RWPE2 (cell line): ENCODE measurements around the gene PLXNA4.

ENCODE experiments used
- ATAC-seq: fragments of 200-7000 bp; cut with Tn5 transposase; 3 replicates; pipeline ENCODE4 v1.9.1; 2021; ENCODE audit warnings: low read depth
- DNase-seq: peaks from one replicate; pipeline ENCODE4 v3.0.0-alpha.2; 2020; ENCODE audit warnings: low spot score
- H3K27ac ChIP-seq: fragments of 450-650 bp; 2 replicates; pipeline ENCODE4 v1.5.1; 2017; ENCODE audit warnings: mild to moderate bottlenecking; ENCODE audit not compliant: poor library complexity, severe bottlenecking
- H3K27me3 ChIP-seq: fragments of 250-450 bp; sonication (Bioruptor Pico); 2 replicates; pipeline ENCODE4 v1.5.1; 2021; ENCODE audit warnings: mild to moderate bottlenecking, moderate library complexity; ENCODE audit not compliant: insufficient read depth, poor library complexity, severe bottlenecking
- H3K36me3 ChIP-seq: fragments of 250-450 bp; sonication (Bioruptor Pico); 2 replicates; pipeline ENCODE4 v1.5.1; 2020; ENCODE audit warnings: low read depth, mild to moderate bottlenecking, moderate library complexity
- H3K4me1 ChIP-seq: fragments of 250-450 bp; sonication (Bioruptor Pico); 2 replicates; pipeline ENCODE4 v1.5.1; 2021; ENCODE audit warnings: mild to moderate bottlenecking, moderate library complexity; ENCODE audit not compliant: insufficient read depth, poor library complexity, severe bottlenecking
- H3K4me3 ChIP-seq: fragments of 250-450 bp; sonication (Bioruptor Pico); 2 replicates; pipeline ENCODE4 v1.5.1; 2021; ENCODE audit warnings: mild to moderate bottlenecking, moderate library complexity; ENCODE audit not compliant: severe bottlenecking
- H3K9me3 ChIP-seq: fragments of 250-450 bp; sonication (Bioruptor Pico); 2 replicates; pipeline ENCODE4 v1.5.1; 2021; ENCODE audit warnings: mild to moderate bottlenecking, moderate library complexity; ENCODE audit not compliant: severe bottlenecking
- TF ChIP-seq, protein P1 (sequence below): fragments of 450-650 bp; IDR thresholded peaks from one replicate; pipeline ENCODE4 v1.5.1; 2017; ENCODE audit warnings: mild to moderate bottlenecking, moderate library complexity; ENCODE audit not compliant: poor library complexity, severe bottlenecking

Gene PLXNA4

DNA sequence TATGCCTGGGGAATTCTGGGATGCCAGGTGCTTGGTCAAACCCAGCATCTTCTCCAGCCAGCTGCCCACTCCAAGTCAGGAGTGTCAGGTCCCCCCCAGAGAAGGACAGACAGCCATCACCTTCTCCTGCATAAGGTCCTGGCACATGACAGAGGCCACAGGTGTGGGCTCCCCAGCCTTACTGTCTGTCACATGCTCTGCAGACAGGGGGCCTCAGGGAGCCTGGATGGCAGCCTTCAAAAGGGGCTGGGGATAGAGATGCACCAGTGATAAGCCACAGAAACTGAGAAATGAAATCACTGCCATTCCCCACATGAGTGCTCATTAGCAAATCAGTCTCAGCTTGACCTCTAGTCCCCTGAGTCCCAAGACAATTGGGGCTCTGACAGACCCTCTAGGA lies 72.9 kb downstream of the PLXNA4 start:
- Histone ChIP-seq H3K4me1 (no peaks in the 10 kb centered on the region), H3K4me3 (no peak overlapping the region), H3K9me3 (no peaks in the 10 kb centered on the region), H3K27ac (no peak overlapping the region), H3K36me3 (no peaks in the 10 kb centered on the region), H3K27me3 (no peaks in the 10 kb centered on the region)
- no peak for ATAC-seq
- TF ChIP-seq, protein P1, sequence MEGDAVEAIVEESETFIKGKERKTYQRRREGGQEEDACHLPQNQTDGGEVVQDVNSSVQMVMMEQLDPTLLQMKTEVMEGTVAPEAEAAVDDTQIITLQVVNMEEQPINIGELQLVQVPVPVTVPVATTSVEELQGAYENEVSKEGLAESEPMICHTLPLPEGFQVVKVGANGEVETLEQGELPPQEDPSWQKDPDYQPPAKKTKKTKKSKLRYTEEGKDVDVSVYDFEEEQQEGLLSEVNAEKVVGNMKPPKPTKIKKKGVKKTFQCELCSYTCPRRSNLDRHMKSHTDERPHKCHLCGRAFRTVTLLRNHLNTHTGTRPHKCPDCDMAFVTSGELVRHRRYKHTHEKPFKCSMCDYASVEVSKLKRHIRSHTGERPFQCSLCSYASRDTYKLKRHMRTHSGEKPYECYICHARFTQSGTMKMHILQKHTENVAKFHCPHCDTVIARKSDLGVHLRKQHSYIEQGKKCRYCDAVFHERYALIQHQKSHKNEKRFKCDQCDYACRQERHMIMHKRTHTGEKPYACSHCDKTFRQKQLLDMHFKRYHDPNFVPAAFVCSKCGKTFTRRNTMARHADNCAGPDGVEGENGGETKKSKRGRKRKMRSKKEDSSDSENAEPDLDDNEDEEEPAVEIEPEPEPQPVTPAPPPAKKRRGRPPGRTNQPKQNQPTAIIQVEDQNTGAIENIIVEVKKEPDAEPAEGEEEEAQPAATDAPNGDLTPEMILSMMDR: no peak
- DNase-seq: no peak

DNA sequence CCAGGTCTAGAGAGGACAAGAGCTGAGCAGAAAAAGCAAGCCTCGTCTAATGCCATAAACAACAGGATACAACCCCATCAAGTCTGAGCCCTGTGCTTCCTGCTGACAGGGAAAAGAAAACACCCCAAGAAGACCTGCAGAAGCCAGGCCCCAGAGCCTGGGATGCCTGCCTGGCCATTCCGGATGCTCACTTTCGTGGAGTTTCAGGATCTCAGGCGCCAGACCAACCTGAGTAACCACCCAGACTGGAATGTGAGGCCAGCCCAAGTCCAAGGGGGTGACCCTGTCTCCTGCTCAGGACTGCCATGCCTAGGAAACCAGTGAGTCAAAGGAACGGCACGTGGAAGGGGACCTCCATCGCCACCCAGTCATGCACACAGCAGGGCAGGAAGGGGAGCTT lies 74.3 kb downstream of the PLXNA4 start:
- Histone ChIP-seq H3K27me3 (peaks cover 3% of the 10 kb centered on the region), H3K27ac (no peak overlapping the region), H3K9me3 (no peaks in the 10 kb centered on the region), H3K4me3 (no peak overlapping the region), H3K36me3 (no peaks in the 10 kb centered on the region), H3K4me1 (no peaks in the 10 kb centered on the region)
- TF ChIP-seq, protein P1: no peak
- ATAC-seq (no peak), DNase-seq (no peak)

DNA sequence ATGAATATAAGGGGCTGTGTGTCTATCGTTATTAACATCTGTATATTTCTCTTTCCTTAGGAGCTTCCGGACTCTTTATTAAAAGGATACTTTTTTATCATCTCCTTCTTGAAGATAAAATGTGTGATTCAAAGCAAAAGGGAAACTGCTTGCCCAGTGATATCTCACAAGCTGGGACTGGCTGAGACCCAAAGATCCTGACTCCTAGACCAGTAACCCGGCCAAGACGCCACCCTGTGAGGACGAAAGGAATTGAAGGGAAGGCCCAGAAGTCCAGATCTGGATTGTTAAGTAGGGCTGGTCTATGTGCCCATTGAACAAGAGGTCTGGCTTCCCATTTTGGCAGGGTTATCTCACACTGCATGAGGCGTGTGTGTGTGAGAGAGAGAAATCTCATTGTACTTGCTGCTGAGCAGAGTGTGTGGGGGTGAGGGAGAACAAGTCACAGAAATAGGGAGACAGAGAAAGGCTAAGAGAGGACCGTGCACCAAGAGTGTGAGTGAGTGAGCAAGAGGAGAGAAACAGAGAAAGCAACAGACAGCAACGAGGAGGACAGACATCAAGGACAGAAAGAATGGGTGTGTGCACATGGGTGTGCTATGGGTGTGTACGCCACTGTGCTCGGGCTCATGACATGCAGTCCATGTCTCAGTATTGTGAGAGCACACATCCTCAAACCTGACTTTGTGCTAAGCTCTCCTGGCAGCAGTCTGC lies 75.4 kb downstream of the PLXNA4 start:
- Histone ChIP-seq H3K4me3 (no peak overlapping the region), H3K27me3 (peaks cover 3% of the 10 kb centered on the region), H3K27ac (no peak overlapping the region), H3K4me1 (no peaks in the 10 kb centered on the region), H3K9me3 (no peaks in the 10 kb centered on the region), H3K36me3 (no peaks in the 10 kb centered on the region)
- TF ChIP-seq, protein P1: no peak
- DNase-seq (no peak), ATAC-seq (no peak)

DNA sequence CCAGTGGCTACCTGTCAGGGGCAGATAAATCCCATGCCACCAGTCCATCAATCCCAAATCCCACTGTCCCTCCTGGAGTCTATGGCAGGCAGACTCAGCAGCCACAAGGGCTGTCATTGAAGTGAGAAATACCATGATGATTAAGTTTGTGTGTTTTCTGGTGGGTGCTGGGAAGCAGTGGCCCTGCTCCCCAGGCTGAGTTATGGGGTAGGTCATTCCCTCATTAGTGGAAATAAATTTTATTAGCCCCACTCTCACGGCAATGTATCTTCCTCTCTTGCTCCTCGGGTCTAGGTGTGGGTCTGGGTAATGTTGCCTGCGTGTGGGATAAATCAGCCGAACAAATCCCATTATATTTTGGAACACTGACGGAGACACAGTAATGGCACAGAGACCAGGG lies 76.8 kb downstream of the PLXNA4 start:
- TF ChIP-seq, protein P1: no peak
- peaks cover 3% of the 10 kb centered on the region for H3K27me3 ChIP-seq
- no peak overlapping the region for H3K27ac ChIP-seq
- no peaks in the 10 kb centered on the region for H3K4me1 ChIP-seq
- no peaks in the 10 kb centered on the region for H3K9me3 ChIP-seq
- H3K4me3 ChIP-seq: no peak overlapping the region
- no peak for ATAC-seq
- H3K36me3 ChIP-seq: no peaks in the 10 kb centered on the region
- DNase-seq: no peak

DNA sequence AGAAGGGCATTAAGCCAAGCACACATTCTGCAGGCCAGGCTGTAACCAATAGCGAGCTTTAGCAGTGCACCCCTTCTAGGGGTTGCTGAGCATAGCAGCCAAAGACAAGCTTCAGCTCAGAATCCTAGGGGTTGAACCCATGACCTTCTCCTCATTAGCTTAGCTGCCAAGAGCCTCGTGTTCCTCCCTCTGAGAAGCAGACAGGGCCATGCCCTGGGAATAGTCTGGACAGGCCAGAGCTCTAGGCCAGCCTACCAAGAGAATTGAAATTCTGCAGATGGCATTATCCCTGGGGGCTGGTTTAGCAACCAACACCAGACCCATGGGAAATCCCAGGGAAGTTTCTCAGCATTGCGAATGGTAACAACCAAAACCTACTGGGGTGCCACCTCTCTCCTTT lies 77.2 kb downstream of the PLXNA4 start:
- H3K36me3 ChIP-seq: no peaks in the 10 kb centered on the region
- H3K27ac ChIP-seq: no peak overlapping the region
- ATAC-seq (no peak), DNase-seq (no peak)
- no peaks in the 10 kb centered on the region for H3K4me1 ChIP-seq
- H3K27me3 ChIP-seq: peaks cover 3% of the 10 kb centered on the region
- TF ChIP-seq, protein P1: no peak
- no peaks in the 10 kb centered on the region for H3K9me3 ChIP-seq
- no peak overlapping the region for H3K4me3 ChIP-seq
